HG02763 (cell line): ENCODE data around the gene CA7.

ENCODE experiments used
- ATAC-seq: cut with Tn5 transposase; IDR thresholded peaks from one replicate; pipeline ENCODE4 v1.9.1; 2021; ENCODE audit warnings: mild to moderate bottlenecking, moderate library complexity; ENCODE audit not compliant: unreplicated experiment

The CA7 gene

DNA sequence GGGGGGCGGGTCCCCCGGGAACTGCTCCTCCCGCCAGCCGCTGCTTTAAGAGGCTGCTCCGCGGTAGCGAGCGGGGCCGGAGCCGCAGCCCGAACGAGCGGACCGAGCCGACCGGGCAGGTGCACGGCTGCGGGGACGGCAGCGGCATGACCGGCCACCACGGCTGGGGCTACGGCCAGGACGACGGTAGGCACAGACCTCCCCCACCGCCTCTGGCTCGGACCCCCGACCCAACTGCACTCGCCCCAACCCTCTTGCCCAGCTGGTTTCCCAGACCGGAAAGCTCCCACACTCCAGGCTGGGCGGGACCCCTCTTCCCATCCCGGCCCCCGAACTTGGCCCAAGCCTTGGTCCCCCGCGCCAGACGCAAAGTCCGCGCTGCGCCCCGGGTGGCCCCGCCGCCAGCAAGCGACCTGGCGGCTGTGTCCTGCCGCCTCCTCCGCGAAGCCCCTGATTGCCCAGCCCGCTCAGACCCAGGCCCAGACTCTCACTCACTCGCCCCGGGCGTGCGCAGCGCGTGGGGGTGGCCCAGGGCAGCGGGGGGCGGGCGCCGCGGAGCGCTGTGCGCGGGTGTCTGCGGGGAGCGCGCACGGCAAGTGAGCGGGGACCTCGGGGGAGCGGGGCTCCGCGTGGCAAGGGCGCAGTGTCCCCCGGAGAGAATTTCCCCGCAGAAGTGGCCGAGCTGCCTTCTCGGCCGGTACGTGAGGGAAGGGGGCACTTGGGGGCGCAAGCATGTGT lies at the start of gene CA7:
CA7 (plus strand) TSS at position 73 of the 738 bp plus-strand sequence; CDS start at position 147, 74 bp downstream.
- ATAC-seq = no peak

DNA sequence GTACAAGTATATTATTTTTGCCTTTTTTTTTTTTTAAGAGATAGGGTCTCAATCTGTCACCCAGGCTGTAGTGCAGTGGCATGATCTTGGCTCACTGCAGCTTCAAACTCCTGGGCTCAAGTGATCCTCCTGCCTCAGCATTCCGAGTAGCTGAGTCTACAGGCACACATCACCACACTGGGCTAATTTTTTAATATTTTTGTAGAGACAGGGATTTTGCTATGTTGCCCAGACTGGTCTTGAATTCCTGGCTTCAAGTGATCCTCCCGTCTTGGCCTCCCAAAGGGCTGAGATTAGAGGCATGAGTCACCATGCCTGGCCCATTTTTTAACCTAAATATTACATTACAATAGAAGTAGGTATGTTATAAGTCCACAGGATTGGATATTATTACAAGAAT lies 46.1 kb upstream of the CA7 start:
- ATAC-seq = no peak

DNA sequence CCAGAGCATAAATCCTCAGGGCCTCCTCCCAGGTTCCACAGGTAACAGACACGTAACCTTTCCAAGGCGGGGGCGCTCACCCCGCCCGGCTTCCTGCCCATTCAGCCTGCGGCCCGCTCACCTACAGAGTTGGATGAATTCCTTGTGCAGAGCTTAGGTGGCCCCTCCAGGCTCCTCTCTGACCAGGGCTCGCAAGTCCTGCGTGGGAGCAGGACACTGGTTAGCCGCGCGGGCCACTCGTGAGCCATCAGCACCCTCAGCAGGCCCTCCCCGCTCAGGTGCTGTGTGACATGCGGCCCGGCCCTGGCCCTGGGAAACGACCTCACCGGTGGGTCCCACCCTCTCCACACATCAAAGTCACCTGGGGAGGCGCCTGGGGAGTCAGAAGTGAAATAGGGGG lies 43.4 kb upstream of the CA7 start:
- ATAC-seq = no peak

DNA sequence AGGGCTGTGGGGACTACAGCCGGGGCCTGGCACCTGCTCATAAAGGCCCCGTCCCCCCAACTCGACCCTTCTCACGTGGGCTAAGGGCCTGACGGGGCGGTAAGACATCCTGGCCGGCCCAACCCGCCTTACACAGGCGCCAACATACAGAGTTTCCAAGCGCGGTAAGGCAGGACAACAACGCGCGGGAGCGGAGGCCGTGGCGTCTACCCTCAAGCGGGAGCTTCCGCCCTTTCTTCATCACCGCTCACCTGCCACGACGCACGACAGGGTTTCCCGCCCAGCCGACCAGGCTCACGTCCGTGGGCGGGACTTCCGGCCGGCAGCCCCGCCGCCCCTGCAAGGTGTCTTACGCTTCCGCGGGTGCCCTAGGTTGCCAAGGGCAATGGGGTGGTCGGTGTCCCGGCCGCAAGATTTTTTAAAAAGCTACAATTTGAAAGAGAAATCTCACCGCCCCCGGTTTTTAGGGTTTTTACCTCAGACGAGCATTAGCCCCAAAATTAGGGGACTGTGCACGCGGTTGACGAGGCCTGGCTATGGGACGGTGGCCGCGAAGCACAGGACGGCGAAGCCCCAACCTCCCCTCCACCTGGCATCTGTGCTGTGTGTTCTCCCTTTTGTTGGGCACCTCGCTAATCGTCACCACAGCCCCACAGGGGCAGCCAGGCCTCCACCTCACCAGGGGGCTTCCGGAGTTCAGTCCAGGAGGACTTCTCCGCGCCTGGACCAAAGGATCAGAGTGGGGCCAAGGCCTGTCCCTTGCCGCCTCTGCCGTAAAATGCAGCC lies 42.7 kb upstream of the CA7 start, which contains the start of gene TERB1:
TERB1 (minus strand) TSS at position 265 of the 786 bp plus-strand sequence. CDS start 4,786 bp downstream, outside the sequence.
- ATAC-seq = no peak

DNA sequence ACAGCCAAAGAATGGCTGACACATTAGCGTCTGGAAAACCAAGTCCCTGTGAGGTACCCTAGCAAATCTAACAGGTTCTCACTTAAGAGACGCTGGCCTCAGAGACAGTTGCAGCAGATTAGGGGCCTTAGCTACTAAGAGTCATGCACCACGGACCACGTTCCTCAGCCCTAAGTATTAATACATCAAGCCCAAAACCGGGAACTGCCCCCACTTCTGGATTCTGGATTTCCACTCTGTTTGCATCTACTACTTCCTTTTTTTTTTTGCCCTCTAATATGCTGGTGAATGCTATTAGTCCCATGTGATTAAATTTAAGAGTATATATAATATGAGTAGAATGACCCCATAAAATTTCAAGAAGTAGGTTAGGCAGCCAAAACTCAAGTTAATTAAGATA lies 42.1 kb upstream of the CA7 start:
- no peak for ATAC-seq

DNA sequence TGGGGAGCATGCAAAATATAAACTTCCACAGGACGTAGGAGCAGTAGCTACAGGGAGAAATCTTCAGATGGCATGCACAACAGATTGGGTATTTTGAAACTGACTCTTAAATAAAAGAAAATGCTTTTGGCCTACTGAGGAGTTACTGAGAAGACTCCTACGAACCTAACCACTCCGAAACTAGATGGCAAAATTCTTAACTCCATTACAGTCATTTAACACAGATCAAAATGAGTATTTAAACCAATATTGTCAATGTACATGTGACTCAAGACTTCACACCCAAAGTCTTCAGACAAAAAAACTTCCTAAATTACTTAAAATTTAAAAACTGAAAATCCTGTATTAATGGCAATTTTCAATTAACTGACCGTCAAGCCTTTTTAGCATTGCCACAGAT lies 34.4 kb upstream of the CA7 start:
- no peak for ATAC-seq

DNA sequence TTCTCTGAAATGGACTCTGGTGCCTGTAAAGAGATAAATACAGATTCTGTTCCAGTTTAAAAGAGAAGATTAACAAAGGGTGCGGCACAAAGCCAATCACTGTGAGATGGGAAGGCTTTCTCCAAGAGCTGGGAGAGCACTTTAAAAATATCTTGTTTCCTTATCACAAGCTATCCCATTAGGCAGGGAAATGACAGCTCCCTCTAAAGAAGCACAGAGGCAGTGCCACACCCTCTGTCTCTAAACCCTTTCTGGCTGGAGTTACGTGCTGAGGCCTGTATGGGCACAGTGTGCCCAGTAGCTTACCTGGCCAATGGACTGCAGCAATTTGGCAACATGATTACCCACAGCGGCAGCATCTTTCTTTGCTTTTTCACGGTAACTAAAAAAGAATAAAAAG lies 33.8 kb upstream of the CA7 start:
- no peak for ATAC-seq

DNA sequence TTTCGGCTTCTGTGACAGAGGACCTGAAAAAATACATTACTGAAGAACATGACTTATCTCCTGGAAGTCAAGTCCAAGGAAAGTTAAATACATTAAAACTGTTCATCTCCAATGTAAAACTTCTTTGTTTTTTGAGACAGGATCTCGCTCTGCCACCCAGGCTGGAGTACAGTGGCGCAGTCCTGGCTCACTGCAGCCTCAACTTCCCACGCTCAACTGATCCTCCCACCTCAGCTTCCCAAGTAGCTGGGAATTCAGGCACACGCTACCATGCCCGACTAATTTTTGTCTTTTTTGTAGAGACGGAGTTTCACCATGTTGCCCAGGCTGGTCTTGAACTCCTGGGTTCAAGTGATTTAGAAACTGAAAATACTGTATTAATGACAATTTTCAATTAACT lies 33.2 kb upstream of the CA7 start:
- ATAC-seq = no peak

DNA sequence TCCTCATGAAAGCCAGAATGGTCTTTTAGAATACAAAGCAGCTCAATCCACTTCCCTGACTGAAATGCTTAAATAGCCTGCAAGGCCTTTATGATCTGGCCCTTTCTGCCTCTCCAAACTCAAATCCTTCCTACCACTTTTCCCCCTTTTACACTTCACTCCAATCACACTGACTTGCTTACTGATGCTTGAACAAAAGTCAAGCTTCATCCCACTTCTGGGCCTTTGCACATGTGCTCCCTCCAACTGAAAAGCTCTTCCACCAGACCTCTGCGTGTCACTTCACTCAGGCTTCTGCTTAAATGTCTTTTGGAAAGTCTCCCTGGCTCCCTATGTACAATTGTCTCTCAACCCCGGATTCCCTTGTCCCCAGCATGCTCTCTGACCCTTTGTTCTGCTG lies 29.5 kb upstream of the CA7 start:
- no peak for ATAC-seq

DNA sequence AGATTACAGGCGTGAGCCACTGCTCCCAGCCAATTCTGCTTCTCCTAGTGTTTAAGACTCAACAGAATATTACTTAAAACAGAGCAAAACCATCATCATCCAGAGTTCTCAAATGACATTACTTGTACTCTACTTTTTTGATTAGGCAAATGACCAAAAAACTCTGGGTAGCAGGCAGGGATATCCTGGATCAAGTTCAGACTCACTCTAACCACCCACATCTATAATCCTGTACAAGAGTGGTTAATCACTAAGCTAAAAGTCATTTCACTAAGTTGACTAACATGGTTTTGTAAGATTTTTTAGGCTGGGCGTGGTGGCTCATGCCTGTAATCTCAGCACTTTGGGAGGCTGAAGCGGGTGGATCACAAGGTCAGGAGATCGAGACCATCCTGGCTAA lies 20.2 kb upstream of the CA7 start:
- no peak for ATAC-seq

DNA sequence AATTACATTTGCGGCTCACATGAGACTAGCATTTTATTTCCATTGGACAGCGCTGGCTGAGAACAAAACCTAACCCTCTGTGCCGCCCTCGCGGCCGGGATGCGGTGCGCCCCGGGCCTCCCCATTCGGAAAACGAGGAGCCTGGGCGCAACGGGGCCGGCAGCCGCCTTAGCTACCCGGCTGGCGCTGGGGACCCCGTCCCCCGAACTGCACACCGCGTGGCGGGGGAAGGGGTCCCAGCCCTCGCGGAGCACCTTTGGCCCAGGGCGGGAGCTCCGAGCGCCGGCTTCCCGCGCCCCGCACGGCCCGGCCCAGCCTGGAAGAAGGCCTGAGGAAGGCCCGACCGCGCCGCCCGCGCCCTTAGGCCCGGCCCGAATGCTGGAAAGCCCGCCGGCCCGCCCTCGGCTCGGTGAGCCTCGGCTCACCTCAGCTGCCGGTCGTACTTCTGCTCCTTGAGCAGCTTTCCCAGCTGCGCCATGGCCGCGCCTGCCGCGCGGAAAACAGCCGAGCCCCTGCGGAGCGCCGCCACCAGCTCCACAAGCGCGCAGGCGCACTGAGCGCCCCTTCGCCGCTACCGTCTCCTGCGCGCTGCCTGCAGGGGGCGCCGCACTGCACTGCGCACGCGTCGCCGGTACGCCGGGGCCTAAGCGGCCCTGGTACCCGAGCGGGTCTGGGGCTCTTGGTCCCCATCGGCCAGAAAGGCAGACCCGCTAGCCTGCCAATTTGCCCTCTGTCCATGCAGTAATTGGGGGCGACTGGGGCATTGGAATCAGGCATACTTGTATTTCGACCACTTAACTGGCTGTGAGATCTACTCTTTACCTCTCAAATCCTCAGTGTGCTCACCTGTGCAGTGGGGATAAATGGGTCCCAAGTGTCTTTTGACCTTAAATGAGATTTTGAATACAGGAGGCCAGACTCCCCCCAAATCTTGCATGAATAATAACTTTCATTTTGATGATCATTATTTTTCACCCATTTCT lies 13.5 kb upstream of the CA7 start, which contains the start of gene NAE1:
NAE1 (minus strand) TSS at position 555 of the 983 bp plus-strand sequence; CDS start at position 478, 77 bp downstream.
- peak; percentile 96 for ATAC-seq

DNA sequence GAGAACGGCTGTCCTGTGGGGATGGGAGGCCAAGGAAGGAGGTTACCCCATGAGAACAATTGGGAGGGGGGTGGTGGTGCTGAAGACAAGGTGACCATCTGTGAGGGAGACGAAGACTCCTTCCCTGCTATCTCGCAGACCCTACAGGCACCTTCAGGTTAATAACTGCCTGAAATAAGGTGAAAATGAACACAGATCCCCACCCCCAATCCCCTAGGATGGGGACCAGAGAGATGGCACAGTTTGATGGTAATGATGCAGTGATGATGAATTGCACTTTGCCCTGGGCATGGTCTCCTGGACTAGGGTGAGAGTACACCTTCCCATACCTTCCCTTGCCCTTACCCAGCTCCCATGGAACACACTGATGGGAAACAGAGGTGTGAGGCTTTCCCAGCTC lies 12.0 kb upstream of the CA7 start:
- no peak for ATAC-seq

DNA sequence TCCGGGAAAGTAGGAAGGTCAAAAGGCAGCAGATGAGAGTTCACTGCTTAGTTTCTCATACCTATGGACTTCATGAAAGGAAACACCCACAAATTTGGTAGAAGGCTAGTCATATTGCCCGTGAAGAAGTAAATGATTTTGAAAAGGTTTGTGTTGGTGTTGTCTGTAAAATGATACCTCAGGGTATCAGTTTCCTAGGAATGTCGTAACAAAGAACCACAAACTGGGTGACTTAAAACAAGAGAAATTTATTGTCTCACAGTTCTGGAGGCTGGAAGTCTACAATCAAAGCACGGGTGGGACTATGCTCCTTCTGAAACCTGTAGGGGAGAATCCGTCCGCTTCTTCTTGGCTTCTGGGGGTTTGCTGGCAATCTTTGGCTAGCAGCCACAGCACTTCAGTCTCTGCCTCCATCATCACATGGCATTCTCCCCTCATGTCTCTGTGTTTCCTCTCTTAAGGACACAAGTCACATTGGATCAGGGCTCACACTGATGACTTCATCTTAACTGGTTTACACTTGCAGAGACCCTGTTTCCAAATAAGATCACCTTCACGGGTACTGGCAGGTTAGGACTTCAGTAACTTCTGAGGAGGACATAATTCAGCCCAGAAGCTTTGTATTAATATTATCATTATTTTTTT lies 11.4 kb upstream of the CA7 start:
- ATAC-seq = no peak

DNA sequence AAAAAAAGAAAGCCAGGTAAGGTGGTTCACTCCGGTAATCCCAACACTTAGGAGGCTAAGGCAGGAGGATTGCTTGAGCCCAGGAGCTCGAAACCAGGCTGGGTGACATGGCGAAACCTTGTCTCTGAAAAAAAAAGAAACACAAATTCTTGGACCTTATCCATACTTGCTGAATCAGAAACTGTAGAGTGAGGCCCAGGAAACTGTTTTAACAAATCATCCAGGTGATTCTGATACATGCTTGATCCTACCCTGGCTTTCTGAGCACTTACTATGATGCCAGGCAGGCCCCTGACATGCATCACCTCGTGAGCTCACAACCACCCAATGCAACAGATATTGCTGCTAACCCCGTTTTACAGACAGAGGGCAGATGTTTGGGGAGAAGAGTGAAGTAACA lies 9.5 kb upstream of the CA7 start:
- no peak for ATAC-seq

DNA sequence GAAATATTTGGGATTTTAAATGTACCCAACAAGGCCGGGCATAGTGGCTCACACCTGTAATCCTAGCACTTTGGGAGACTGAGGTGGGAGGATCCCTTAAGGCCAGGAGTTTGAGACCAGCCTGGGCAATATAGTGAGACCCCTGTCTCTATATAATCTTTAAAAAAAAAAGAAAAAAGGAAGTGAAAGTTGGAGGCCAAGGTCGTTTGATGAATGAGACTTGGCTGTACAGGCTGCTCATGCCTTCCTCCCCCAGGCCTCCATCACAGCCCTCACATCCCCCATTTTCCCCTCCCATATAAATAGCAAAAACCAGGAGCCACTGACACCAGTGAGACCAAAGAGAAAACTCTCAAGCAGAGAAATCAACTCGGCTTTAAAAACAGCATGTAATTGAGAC lies 3.3 kb upstream of the CA7 start:
- no peak for ATAC-seq

DNA sequence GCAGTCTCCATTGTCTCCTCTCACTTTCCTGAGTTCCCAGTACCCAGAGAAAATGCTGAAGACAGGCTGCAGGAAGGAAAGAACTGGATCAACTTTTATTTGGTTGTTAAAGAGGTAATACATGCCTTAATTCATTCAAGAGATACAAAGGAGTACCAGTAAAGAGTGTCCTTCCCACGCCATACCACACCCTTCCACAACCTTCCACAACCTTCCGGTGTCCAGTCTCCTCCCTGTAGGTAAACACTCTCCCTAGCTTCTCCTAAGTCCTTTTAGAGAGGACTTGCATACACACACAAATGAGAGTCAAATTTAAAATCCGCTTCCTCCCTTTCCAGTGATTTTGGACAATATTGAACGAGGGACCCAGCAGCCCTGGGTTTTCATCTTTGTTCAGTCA lies 2.8 kb upstream of the CA7 start:
- no peak for ATAC-seq

DNA sequence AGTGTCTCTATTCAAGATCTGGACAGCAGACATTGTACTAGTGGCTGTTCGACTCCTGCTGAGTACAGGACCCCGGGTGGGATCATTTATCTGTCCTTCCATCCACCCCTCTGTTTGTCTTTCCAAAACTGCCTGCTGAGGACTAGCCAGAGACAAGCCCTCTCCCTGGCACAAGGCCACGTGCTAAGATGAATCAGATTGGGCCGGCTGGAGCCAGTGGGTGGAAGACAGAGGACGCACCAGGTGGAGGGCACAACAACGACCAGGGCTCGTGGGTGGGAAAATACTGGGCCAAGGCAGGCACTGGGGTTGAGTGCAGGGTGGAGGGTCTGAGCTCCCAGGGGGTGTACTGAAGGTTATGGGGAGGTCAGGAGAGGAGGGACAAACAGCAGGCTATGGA lies 1.4 kb upstream of the CA7 start:
- no peak for ATAC-seq

DNA sequence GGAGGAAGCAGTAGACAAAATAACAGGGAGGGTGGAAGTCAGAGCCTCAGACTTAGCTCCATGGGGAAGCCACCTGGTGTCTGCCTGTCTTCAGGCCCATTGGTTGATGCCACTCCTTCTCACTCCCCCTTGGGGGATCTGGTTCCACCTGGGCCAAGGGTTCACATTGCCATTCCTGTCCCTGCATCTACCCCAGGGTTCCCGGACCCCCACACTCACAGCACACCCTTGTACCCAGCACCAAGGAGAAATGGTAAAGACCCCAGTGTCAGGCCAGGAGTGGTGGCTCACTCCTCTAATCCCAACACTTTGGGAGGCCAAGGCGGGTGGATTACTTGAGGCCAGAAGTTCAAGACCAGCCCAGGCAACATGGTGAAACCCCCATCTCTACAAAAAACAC lies 1.0 kb upstream of the CA7 start:
- no peak for ATAC-seq

DNA sequence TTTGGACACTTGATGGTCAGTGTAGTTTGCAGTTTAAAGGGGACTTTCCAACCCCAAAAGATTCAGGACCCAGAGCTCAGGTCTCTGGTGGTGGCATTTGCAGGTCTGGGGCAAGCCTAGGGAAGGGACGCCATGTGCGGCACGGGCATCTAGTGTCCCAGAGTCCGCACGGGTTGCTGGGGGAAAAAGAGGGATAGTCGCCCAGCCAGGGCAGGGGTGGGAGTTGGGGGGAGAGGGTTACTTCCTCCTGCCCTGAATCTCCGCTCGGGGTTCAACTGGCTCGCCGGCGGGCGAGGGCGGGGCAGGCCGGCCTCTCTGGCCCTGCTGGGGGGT lies 239 bp upstream of the CA7 start:
- no peak for ATAC-seq

DNA sequence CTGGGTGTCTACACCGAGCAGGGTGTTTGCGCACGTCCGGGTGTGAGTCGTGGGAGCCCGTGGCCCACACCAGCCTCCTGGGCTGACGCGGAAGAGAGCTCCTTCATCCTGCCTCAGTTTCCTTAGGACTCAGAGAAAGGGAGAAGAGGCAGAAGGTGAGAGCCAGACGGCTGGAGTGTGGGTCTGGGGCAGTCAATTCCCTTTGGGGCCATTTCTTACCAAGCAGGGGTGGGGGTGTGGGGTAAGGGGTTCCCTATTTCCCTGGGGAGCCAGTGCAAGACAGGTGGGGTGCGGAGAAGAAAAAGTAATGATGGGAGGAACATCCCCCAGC lies 831 bp downstream of the CA7 start:
- no peak for ATAC-seq

DNA sequence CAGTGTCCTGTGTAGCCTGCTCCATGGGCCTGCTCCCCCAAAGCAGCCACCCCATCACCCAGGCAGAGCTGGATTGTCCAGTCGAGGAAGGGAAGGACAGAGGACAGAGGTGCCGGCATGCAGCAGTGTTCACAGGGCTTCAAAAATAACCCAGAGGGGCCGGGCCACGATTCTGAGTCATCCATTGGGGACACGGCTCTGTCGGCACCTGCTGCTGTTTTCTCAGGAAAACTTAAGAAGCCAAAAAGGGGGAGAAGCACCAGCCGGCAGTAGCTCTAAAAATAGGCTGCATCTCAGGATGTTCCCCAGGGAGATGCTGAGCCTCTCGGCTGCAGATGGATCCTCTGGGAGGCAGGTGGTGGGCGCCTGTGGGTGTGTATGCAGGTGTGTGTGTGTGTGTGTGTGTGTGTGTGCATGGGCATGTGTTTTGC lies 1.6 kb downstream of the CA7 start:
- no peak for ATAC-seq
